GM12878 (cell line): ENCODE data around the gene HTRA2. TPM values are rescaled to one million over a fixed set of nuclear protein-coding genes. Genes with fewer than 3 reads are reported as not detected.

ENCODE experiments used
- CHD1 ChIP-seq: IDR thresholded peaks from 2 replicates; pipeline ENCODE4 v1.6.1; 2012; ENCODE audit warnings: low read depth, low read length, improper control_type of control experiment
- CHD4 ChIP-seq: fragments of 200-600 bp; sonication (generic); IDR thresholded peaks from 2 replicates; pipeline ENCODE4 v1.6.1; 2016; ENCODE audit warnings: mild to moderate bottlenecking
- E2F8 ChIP-seq: fragments of 450-650 bp; IDR thresholded peaks from 2 replicates; pipeline ENCODE4 v1.6.1; 2018; ENCODE audit warnings: mild to moderate bottlenecking, low read depth, moderate library complexity; ENCODE audit not compliant: partially characterized antibody
- MEF2A ChIP-seq: IDR thresholded peaks from 2 replicates; pipeline ENCODE4 v1.6.1; 2011; ENCODE audit warnings: low read depth, mild to moderate bottlenecking, low read length, moderate library complexity; ENCODE audit not compliant: insufficient read depth
- MEF2B ChIP-seq: fragments of 450-650 bp; IDR thresholded peaks from 2 replicates; pipeline ENCODE4 v1.6.1; 2018; ENCODE audit warnings: mild to moderate bottlenecking, moderate library complexity; ENCODE audit not compliant: partially characterized antibody, poor library complexity, severe bottlenecking
- MXI1 ChIP-seq: fragments of 150-350 bp; IDR thresholded peaks from 2 replicates; pipeline ENCODE4 v1.6.1; 2011; ENCODE audit warnings: low read depth, mild to moderate bottlenecking, inconsistent platforms, low read length, improper control_type of control experiment
- NRF1 ChIP-seq: conservative IDR thresholded peaks from 2 replicates; pipeline ENCODE4 v1.6.1; 2011; ENCODE audit warnings: mild to moderate bottlenecking, low read depth, low read length, improper control_type of control experiment
- PRDM15 ChIP-seq: fragments of 450-650 bp; formaldehyde crosslinking; IDR thresholded peaks from 2 replicates; pipeline ENCODE4 v1.4.0; 2020; ENCODE audit warnings: mild to moderate bottlenecking, moderate library complexity
- REST ChIP-seq: IDR thresholded peaks from 2 replicates; pipeline ENCODE4 v1.6.1; 2012; ENCODE audit warnings: mild to moderate bottlenecking, low read depth, low read length
- SKIL ChIP-seq: fragments of 450-650 bp; IDR thresholded peaks from 2 replicates; pipeline ENCODE4 v1.6.1; 2017; ENCODE audit warnings: mild to moderate bottlenecking, low read depth, inconsistent platforms; ENCODE audit not compliant: poor library complexity, severe bottlenecking
- SMAD5 ChIP-seq: IDR thresholded peaks from 2 replicates; pipeline ENCODE4 v1.6.1; 2016; ENCODE audit warnings: antibody characterized with exemption, low read depth
- SREBF2 ChIP-seq: IDR thresholded peaks from 2 replicates; pipeline ENCODE4 v1.6.1; 2012; ENCODE audit warnings: mild to moderate bottlenecking, low read length
- STAT3 ChIP-seq: IDR thresholded peaks from 2 replicates; pipeline ENCODE4 v1.6.1; 2011; ENCODE audit warnings: low read depth, low read length, improper control_type of control experiment
- USF2 ChIP-seq: IDR thresholded peaks from 2 replicates; pipeline ENCODE4 v1.6.1; 2011; ENCODE audit warnings: low read depth, low read length, improper control_type of control experiment, borderline replicate concordance
- polyA plus RNA-seq, 11 experiments: library from polyadenylated mRNA; depleted of rRNA in 4 of 11; unstranded in 6 of 11; stranded (reverse) in 5 of 11; fragments of >200 nt; fragmentation: Nextera tagmentation in 4 of 11; fragmentation: Illumina TruSeq in 1 of 11; extraction: Ambion mirVana in 4 of 11; extraction: Trizol in 1 of 11; gene quantifications; 1 replicate in 1 of 11; 2 replicates in 10 of 11; pipeline versions ENCODE4 v1.2.1 to v1.2.3, GENCODE V29; 2011 to 2016; ENCODE audit warnings: inconsistent platforms in 2 of 11, missing spikeins in 2 of 11, low read depth in 1 of 11
- total RNA-seq, 4 experiments: library from RNA; depleted of rRNA in 3 of 4; stranded (reverse); fragments of >200 nt in 3 of 4; fragmentation: Illumina TruSeq in 1 of 4; extraction: Trizol in 1 of 4; gene quantifications; 2 replicates each; pipeline versions ENCODE4 v1.2.1 to v1.2.3, GENCODE V29; 2013 to 2021

The HTRA2 gene
- total and polyA plus RNA-seq, 10 of the 15 experiments (the other 5 are each of a cell fraction or from before 2014, with no cell fraction given), result 42.3 to 73.9 (median 54.6) TPM

DNA sequence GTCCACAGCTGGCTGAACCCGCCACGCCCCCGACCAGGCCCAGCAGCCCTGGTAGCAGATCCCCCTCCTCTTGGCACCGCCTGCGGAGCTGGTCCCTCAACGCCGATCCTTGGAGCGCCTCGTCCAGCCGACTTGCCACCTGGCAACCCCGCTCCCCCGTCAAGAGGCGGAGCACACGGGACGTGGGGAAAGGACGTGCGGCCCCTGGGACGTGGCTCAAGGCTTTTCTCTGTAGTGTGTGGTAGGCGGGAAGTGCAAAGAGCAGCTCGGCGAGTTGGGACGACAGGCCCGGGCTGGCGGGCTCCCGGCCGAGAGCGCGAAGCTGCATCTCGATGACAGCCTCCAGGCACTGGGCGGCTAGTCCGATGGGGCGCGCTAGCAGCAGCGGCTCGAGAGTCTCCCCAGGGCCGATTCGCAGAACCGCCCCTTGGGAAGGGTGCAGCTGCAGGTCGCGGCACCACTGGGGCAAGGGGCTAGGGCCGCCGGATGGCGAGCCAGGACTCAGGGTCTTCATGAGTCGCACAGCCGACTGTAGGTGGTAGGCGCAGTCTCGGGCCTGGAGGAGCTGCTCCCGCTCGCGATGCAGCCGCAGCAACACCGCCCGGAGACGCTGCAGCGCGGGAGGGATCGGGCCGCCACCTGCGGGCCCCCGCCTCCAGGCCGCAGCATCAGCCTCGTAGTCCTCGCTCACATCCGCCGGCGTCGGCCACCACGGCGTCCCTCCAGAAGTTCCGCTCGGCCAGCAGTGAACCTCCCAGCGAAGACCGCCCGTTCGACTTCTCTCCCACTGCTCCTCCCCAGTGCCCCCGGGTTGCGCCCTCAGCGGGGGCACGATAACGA lies 47.6 kb upstream of the HTRA2 start (continued):
- TF ChIP-seq SKIL, result no peak
- TF ChIP-seq MEF2A, result no peak
- TF ChIP-seq MEF2B, result no peak
- TF ChIP-seq REST, result no peak
- no peak for TF ChIP-seq CHD1
- TF ChIP-seq PRDM15 (CRISPR knock-in tag), result no peak
- no peak for TF ChIP-seq STAT3
- TF ChIP-seq SMAD5, result no peak
- TF ChIP-seq CHD4, result no peak
- no peak for TF ChIP-seq SREBF2
- no peak for TF ChIP-seq E2F8
- TF ChIP-seq NRF1, result no peak
- peak; percentile 8; the same call in 1 of the 2 replicates for TF ChIP-seq MXI1
- no peak for TF ChIP-seq USF2
